Measurements from ENCODE around the gene LAMC3.
"Not testable (repeated sequence)": the region's sequence is repeated elsewhere in the genome, so short reads cannot be mapped to it uniquely, and the experiment has no call there.

LAMC3 gene

GRCh38 chr9:130992682-130993032 is 16.3 kb upstream of the LAMC3 start:
- no peak for DNase-seq

- DNase-seq, result no peak
These were observed 15.5 kb upstream of the LAMC3 start for GRCh38 chr9:130993303-130994030.

GRCh38 chr9:130994135-130995085 is 14.6 kb upstream of the LAMC3 start:
- no peak for DNase-seq

GRCh38 chr9:130995086-130996011 is 13.6 kb upstream of the LAMC3 start:
- DNase-seq, result no peak

GRCh38 chr9:130996205-130996604 is 12.8 kb upstream of the LAMC3 start:
- no peak for DNase-seq

GRCh38 chr9:130996676-130997394 is 12.1 kb upstream of the LAMC3 start:
- no peak for DNase-seq

GRCh38 chr9:130997395-130997684 is 11.6 kb upstream of the LAMC3 start:
- DNase-seq, result no peak

GRCh38 chr9:130997925-130998596 is 10.9 kb upstream of the LAMC3 start:
- DNase-seq, result peak; percentile 31

- DNase-seq, result no peak
These were observed 10.3 kb upstream of the LAMC3 start for GRCh38 chr9:130998597-130999244.

- DNase-seq, result no peak
These were observed 9.7 kb upstream of the LAMC3 start for GRCh38 chr9:130999245-130999623.

- DNase-seq, result not testable (repeated sequence)
These were observed 8.4 kb upstream of the LAMC3 start for GRCh38 chr9:131000526-131000925.

GRCh38 chr9:131001021-131001420 is 8.0 kb upstream of the LAMC3 start:
- no peak for DNase-seq

GRCh38 chr9:131001990-131002389 is 7.0 kb upstream of the LAMC3 start:
- no peak for DNase-seq

- no peak for DNase-seq
These were observed 2.4 kb upstream of the LAMC3 start for GRCh38 chr9:131006601-131007000.

GRCh38 chr9:131008086-131008485 is 888 bp upstream of the LAMC3 start:
- no peak for DNase-seq

GRCh38 chr9:131008563-131008908 is 438 bp upstream of the LAMC3 start:
- no peak for DNase-seq

- no peak for DNase-seq
These were observed 1.7 kb downstream of the LAMC3 start for GRCh38 chr9:131010482-131011273.

GRCh38 chr9:131011274-131012022 is 2.5 kb downstream of the LAMC3 start:
- DNase-seq, result no peak

- no peak for DNase-seq
These were observed 3.0 kb downstream of the LAMC3 start for GRCh38 chr9:131012023-131012334.

- DNase-seq, result no peak
These were observed 3.5 kb downstream of the LAMC3 start for GRCh38 chr9:131012396-131012917.
